Stimulated activated CD8-positive, alpha-beta memory T cell treated with anti-CD3 and anti-CD28 coated beads, Interleukin-15, amount 100 ng/mL, for 48 hours (primary cell): ENCODE measurements around the gene VAC14.

Source experiments
- DNase-seq, 2 donors: peaks; one replicate each; pipeline ENCODE4 v3.0.0-alpha.2; 2020; ENCODE audit warnings: low read depth in 2 of 2

The VAC14 gene

DNA sequence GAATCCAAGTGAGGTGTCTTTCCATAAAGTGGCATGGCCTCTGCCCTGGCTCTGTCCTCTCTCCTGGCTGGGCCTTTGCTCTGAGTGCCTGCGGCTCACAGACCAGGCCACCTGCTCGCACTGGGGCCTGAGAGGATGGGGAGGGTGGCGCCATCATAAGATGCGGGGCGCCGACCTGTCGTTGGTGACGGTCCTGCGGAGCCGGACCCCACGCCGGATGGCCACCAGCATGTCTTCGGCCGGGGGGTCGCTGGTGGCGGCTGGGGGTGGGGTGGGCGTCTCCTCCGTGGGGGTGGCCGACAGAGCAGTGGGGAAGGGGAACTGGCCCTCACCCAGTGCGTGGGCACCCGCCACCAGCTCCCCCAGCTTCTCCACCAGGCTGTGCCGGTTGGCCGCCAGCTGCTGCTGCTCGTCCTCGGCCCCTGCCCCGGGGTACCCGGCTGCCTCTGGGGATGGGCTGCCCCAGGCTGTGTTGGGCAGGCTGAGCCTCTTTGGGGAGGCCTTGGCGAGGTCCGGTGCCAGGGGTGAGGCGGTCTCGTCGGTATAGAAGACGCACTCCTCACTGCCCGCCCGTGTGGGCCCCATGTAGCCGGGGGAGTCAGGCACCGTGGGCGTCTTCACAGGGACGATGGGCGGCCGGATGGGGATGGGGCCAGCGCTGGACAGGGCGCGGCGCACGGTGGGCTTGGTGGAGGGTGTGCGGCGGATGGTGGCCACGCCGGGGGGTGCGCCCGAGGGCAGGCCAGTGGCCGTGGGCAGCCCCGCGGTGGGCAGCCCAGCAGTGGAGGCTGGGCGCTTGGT, 137.2 kb downstream of the VAC14 start:
- no peak for DNase-seq

DNA sequence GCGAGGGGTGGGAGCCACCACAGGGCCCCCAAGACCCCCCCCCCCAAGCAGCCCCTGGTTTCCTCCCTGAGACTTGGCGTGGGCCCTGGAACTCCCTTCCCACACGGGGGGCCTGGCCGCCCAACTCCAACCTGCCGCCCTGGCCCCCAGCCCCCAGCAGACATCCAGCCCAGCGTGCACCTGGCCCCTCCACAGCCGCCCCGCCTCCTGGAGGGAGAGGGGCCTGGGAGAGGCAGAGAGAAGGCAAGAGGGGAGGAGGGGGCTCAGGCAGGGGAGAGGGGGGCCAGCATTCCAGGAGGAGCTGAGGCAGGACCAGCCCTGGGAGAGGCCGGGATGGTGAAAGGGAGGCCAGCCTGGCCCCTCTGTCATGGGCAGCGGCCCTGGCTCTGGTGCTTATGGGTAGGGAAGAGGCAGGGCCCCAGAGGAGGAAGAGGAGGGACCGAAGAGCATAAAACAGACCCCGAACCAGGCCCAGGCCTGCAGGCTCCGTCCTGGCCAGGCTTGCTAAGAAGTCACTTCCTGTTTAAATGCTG, 137.9 kb downstream of the VAC14 start:
- no peak for DNase-seq

DNA sequence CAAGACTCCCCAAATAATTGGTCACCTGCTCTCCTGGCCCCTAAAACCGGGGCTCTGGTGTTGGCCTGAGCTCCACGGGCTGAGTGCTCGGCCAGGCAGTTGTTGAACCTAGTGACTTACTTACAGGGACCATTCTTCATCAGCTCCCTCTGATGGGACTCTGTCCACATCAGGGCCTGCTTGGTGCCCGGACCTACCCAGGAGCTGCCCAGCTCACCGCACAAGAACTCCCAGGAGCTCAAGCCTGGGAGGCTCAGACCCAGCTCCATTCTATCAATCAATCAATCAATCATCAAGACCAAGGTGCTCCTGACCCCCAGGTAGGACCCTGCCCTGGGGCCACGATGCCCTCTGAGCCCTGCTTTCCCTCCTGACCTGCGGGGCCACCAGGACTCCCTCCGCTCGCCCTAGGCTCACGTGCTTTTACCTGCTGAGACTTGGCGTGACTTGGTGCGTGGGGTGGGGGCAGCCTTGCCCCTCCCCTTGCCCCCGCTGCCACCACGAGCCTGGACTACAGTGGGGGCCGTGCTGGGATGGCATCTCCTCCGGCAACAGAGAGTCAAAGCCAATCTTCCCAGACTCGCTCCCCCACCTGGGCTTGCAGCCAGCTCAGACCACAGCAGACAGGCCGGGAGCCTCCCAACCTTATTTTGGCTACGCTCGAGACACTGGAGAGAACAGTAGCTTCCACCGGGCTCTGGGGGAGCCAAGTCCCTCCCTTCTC, 138.9 kb downstream of the VAC14 start:
- no peak for DNase-seq

DNA sequence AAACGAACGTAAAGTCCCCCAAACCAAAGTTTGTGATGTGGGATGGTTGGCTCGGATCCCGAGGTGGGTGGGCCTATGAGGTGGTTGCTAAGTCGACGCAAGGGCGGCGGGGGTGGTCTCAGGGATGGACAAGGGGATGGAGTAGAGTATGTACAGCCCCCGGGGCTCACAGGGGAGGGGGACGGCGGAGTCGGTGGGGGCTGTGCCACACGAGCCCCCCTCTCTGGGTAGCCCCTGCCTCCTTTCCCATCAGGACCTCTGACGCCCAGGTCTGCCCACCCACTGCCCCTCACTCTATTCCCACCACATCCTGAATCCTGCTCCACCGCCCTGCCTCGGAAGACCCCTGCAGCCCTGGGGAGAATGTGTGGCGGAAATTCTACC, 139.4 kb downstream of the VAC14 start:
- no peak for DNase-seq

DNA sequence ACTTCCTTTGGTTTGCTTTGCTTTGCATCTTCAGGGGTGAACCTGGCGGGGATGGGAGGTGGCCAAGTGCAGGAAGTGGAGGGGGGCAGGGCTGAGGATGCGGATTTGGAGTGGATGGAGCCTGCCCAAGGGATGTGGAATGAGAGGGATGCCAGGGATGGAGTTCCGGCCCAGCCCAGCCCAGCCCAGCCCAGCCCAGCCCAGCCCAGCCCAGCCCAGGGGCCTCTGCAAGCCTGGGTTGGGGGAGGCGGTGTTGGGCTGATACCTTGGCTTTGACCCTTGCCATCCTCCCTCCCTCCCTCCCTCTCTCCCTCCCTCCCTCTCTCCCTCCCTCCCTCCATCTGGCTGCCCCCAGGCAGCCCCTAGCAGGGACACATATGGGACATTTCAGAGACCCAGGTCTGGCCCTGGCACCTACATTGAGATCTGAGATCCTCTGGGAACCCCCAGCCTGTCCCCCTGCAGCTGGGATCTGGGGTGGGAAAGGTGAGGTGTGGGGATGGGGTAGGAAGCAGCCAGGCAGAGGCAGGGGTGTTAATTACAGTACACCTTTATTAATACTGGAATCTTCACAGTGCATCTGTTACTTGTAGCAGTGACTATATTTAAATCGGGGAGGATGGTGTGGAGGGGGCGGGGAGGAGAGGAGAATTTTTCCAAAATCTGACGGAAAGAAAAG, 140.1 kb downstream of the VAC14 start:
- DNase-seq, result no peak

DNA sequence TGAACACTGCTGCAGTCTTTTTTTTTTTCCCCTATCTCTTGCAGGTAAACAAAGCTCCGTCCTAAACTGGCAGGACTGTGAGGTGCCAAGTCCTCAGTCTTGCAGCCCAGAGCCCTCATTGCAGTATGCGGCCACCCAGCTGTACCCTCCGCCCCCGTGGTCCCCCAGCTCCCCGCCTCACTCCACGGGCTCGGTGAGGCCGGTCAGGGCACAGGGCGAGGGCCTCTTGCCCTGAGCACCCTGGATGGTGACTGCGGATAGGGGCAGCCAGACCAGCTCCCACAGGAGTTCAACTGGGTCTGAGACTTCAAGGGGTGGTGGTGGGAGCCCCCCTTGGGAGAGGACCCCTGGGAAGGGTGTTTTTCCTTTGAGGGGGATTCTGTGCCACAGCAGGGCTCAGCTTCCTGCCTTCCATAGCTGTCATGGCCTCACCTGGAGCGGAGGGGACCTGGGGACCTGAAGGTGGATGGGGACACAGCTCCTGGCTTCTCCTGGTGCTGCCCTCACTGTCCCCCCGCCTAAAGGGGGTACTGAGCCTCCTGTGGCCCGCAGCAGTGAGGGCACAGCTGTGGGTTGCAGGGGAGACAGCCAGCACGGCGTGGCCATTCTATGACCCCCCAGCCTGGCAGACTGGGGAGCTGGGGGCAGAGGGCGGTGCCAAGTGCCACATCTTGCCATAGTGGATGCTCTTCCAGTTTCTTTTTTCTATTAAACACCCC, 140.8 kb downstream of the VAC14 start:
- no peak for DNase-seq

DNA sequence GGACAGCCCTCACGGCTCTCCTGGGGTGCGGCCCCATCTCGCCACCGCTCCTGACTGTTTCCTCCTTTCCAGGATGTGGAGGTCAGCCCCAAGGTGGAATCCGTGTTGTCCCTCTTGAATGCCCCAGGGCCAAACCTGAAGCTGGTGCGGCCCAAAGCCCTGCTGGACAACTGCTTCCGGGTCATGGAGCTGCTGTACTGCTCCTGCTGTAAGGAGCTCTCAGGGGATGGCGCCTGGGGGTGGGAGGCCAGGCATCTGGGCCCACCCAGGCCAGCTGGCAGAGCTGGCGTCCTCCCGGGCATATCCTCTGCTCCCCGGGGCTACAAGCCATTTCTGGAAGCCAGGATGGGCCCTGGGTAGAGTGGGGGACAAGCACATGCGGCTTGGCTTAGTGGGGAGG, 141.4 kb downstream of the VAC14 start:
- DNase-seq, result no peak

DNA sequence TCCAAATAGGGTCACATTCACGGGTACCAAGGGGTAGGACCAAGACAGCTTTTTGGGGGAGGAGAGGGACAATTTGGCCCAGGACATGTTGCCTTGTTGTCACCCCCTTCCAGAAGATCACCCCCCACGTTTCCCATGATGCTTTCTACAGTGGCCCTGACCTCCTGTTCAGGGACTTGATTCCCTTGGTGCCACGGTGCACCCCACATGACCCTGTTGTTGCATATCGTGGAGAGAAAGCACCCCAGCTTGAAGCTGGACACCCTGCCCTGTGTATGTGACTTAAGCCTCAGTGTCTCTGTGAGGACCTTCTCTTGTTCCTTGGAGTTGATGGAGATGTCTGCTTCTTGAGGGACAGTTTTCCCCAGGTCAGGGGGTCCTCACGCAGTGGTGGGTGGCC, 142.0 kb downstream of the VAC14 start:
- no peak for DNase-seq

DNA sequence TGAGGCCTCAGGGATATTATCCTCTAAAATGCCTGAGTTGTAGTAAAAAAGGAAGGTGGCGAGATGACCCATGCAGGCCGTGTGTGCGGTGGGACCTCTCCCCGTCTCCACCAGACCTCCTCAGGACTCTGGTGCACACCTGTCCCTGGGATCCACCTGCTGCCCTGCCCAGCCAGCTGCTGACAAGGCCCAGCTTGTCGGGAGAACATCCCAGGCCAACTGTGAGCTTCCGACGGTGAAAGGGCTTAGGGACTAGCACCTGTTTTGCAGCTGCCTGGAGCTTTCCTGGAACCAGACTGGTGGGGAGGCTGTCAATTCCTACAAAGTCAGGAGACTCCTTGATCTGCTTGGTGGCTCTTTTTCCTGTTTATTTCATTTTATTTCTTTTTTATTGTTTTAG, 143.0 kb downstream of the VAC14 start:
- no peak for DNase-seq

DNA sequence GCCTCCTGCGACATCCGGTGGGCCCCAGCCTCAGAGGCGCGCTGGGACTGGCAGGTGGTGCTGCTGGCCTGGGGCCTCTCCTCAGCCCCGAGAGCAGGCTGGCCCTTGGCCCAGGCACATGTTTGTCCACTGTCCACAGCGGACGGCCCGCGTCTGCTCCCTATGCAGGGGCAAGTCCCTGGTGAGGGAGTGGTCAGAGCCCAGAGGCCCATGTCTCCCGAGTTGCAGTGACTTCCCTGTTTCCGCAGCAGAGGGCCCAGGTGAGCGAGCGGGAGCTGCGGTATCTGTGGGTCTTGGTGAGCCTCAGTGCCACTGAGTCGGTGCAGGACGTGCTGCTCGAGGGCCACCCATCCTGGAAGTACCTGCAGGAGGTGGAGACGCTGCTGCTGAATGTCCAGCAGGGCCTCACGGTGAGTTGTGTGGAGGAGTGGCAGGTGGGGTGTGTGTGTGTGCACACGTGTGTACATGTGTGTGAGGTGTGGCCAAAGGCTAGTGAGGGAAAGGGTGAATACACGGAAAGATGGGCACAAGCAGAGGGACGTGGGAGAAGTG, 144.2 kb downstream of the VAC14 start:
- DNase-seq, result no peak

DNA sequence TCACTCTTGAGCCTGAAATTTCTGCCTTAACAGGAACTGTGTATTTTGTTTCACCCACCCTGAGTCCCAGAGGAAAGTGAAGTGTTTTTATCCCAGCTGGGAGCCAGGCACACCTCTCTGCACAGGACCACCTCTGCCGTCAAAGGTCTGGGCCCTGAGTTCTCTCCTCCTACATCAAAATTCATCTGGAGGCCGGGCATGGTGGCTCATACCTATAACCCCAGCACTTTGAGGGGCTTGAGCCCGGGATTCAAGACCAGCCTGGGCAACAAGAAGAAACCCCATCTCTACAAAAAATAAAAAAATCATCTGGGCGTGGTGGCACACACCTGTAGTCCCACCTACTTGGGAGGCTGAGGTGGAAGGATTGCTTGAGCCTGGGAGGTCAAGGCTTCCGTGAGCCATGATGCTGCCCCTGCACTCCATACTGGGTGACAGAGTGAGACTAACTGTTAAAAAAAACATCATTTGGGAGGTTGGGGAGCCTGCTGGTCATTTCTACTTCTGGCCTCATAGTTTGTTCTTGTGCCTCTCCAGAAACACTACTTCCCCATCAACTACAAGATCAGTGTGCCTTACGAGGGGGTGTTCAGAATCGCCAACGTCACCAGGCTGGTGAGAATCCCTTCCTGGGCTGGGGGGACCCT, 144.8 kb downstream of the VAC14 start:
- DNase-seq, result no peak

DNA sequence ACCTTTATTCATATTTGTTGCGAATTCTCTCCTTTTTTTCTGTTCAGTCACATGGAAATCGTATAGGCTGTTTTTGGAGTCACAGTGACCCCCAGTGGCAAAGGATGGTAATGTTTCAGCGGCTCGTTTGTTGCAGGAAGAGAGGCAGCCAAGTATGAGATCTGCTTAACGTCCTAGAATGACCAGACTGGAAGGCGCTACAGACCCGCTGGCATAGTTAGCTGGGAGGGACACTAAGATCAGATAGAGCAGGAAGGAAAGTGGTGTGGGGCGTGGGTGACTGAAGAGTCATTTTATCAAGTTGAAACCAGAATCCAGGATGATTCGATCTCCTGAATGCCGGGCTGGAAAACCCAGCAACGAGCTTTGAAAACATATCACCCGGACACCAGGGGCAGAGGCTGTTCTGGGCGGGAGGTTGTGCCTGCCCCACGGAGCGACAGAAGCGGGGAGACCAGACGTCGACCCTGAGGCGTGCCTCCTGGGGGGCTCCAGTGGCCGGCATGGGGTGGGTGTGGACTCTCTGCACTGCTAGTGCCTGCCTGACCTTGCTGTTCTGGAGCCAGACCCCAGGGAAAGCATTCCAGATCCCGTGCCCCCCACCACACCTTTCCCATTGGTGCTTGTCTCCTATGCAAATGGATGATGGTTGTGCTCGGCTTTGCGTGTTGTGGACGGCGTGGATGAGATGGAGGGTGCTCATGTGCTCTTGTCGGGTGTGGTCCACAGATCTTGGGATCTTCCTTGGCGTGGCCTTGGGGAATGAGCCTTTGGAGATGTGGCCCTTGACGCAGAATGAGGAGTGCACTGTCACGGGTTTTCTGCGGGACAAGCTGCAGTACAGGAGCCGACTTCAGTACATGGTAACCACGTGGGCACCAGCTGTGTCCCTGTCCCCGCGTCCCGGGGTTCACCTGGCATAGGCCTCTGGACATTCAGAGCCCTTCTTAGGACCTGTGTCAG, 146.9 kb downstream of the VAC14 start:
- peak; percentile 60 to 61 for DNase-seq

DNA sequence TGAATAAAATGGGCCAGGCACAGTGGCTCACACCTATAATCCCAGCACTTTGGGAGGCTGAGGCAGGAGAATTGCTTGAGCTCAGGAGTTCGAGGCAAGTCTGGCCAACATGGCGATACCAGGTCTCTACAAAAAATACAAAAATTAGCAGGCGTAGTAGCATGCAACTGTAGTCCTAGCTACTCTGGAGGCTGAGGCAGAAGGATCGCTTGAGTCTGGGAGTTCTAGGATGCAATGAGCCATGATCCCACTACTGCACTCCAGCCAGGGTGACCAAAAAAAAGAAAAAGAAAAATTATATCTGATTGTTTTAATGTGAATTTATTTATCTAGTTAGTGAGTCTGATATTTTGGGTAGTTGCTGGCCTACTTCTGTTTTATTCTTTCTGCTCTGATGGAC, 147.6 kb downstream of the VAC14 start:
- DNase-seq, result no peak

DNA sequence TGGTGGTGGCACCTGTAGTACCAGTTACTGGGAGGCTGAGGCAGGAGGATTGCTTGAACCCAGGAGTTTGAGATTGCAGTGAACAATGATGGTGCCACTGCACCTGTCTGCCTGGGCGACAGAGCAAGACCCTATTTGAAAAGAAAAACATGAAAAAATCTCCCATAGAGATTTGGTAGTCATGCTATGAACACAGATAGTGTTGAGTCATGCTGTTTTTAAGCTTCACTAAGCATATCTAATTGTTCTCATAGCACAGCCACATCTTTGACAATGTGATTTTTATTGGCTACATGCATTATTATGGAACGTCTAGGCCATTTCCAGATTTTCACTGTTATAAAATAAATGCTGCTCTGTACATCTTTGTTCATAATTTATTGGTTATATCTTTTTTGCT, 148.6 kb downstream of the VAC14 start:
- no peak for DNase-seq

DNA sequence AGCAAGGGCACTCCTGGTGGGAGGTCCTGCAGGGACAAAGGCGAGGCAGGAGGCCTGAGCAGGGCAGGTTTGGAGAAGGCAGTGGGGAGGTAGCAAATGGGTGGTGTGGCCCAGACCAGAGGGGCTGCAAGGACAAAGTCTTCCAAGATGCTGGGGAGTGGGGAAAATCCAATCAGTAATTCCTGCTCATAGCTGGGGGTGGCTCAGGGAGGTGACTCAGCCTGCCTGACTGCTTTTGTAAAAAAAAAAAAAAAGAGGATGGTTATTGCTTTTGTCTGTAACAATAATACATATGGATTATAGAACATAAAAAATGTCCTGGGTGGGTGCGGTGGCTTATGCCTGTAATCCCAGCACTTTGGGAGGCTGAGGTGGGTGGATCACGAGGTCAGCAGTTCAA, 149.4 kb downstream of the VAC14 start:
- no peak for DNase-seq

DNA sequence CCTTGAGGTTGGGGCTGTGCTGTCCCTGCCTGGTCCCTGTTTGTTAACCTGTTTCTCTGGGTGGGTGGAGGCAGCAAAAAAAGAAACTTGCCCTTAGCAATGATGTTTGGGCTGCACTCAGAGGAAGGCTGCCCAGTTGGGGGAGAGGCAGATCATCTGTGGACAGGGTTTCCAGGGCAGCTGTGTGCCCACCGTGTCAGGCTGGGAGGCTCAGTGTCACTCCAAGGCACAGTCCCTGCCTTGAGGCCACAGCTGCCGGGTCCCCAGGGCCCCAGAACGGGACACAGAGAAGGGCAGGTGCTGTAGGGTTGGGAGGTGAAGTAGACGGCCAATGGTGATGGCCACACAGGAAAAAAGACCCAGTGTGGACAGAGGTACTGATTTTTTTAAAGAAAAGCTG, 150.7 kb downstream of the VAC14 start:
- DNase-seq, result no peak

DNA sequence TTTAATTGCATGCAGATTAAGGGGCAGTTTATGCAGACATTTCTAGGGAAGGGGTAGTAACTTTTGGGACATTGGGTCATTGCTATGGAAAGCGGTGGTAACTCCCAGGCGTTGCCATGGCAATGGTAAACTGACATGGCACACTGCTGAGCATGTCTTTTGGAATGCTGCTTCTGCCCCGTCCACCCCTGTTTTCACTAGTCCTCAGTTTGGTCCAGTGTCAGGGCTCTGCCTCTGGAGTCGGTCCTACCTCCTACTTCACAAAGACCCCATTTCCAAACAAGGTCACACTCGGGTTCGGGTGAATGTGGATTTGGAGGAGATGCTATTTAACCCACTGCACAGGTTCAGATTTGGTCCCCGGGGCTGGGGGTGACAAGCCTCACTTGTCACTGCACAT, 151.7 kb downstream of the VAC14 start:
- no peak for DNase-seq

DNA sequence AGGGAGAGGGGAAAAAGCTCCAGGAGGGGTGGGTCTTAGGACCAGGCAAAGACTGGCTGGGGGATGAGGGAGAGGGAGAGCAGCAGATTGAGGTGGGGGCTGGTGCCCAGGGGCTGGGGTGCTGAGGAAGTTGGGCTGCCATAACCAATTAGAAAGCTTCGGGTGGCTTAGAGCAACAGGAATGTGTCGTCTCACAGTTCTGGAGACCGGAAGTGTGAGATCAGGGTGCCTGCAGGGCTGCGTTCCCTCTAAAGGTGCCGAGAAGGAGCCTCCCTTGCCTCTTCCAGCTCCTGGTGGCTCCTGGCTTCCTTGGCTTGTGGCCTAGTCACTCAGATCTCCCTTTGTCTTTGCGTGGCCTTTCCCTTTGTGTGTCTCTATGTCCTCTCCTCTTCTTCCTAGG, 152.4 kb downstream of the VAC14 start:
- no peak for DNase-seq

DNA sequence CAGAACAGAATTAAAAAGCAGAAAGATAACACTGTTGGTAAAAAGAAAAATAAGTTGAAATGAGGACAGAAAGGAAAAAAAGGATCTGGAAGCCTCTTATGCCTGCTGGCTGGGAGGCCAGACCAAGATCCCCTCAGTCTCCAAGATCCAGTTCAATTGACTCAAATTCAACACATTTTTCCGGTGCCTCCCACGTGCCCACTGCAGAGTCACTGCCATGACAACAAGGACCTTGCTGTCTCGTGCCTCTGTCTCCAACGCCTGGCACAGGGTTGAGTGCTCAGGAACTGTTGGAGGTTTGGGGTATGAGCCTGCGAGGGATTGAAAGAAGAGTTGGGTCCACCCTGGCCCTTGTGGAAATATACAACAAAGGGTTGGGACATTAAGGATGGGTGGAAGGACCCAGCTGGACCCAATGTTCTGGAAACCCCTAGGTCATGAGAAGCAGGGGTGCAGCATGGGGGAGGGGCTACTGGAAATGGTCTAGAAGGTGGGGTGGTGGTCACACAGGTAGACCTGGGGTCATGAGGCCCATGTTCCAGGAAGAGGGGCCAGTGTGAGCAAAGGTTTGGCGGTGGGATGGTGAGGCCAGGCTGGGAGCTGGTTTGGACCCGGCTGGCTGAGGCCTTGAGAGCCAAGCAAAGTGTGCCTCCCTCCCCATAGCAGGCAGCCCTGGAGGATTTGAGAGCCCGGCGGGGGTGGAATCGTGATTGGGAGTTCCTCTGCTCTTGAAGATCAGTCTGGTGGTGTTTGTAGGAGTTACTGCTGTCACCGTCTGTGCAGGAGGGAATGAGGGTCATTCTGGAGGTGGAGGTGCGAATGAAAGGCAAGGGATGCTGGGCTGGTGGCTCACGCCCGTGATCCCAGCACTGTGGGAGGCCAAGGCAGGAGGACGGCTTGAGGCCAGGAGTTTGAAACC, 153.3 kb downstream of the VAC14 start:
- no peak for DNase-seq
